Gastroesophageal sphincter (tissue), 3 donors: ENCODE results near the gene SYNM.

Source experiments
- POLR2A ChIP-seq, 2 donors: fragments of 450-650 bp; IDR thresholded peaks; one replicate each; pipeline ENCODE4 v1.6.1; 2017; ENCODE audit warnings: antibody characterized with exemption in 2 of 2, mild to moderate bottlenecking in 2 of 2, moderate library complexity in 1 of 2
- TF ChIP-seq, protein P1 (sequence below), 4 experiments: fragments of 200-600 bp in 2 of 4; fragments of 450-650 bp in 2 of 4; sonication (generic) in 1 of 4; IDR thresholded peaks; one replicate each; pipeline ENCODE4 v1.5.1; 2017 to 2019; ENCODE audit warnings: antibody characterized with exemption in 4 of 4, mild to moderate bottlenecking in 2 of 4, moderate library complexity in 2 of 4

DNA sequence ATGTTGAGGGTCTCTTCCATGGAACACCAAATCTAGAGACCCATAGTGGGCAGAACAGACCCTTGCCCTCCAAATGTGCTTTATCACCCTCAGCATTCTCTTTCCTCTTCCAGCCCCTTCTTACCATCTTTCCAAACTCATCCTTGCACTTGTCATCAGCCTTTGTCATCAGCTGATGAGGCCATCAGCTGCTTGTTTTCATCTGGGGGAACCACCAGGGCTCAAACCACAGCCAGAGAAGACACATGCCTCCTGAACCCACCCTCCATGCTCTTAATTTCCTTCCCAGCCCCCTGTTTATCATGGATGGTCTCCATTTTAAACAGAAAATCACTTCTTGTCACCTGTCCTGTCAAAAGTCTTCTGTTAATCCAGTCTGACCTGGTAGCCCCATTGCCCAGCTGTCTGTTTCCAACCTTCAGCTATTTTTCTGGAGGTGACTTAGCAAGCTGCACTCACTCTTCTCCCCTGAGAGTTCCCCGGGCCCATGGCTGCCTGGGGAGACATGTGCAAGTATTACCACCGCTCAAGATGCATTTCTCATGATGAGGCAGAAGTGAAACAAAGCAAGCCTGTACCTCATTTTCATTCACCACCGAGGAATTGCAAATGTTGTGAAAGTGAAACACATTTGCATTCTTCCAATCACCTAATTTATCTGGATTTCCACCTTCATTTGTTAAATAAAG, 14.7 kb upstream of the SYNM start:
- TF ChIP-seq POLR2A (IDR thresholded peaks at IDR 0.05): no peak
- TF ChIP-seq, protein P1, sequence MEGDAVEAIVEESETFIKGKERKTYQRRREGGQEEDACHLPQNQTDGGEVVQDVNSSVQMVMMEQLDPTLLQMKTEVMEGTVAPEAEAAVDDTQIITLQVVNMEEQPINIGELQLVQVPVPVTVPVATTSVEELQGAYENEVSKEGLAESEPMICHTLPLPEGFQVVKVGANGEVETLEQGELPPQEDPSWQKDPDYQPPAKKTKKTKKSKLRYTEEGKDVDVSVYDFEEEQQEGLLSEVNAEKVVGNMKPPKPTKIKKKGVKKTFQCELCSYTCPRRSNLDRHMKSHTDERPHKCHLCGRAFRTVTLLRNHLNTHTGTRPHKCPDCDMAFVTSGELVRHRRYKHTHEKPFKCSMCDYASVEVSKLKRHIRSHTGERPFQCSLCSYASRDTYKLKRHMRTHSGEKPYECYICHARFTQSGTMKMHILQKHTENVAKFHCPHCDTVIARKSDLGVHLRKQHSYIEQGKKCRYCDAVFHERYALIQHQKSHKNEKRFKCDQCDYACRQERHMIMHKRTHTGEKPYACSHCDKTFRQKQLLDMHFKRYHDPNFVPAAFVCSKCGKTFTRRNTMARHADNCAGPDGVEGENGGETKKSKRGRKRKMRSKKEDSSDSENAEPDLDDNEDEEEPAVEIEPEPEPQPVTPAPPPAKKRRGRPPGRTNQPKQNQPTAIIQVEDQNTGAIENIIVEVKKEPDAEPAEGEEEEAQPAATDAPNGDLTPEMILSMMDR (IDR thresholded peaks at IDR 0.05): no peak
